Peyer's patch (tissue), 4 donors: ENCODE data around the gene EVL.

ENCODE experiments used
- CTCF ChIP-seq, 6 experiments: fragments of 450-650 bp in 4 of 6; fragments of 200-600 bp in 2 of 6; sonication (generic) in 1 of 6; IDR thresholded peaks; one replicate each; pipeline ENCODE4 v1.5.1; 2017 to 2019; ENCODE audit warnings: antibody characterized with exemption in 6 of 6, mild to moderate bottlenecking in 3 of 6, moderate library complexity in 1 of 6
- POLR2A ChIP-seq, 2 donors: fragments of 450-650 bp; IDR thresholded peaks; one replicate each; pipeline ENCODE4 v1.5.1; 2017; ENCODE audit warnings: antibody characterized with exemption in 2 of 2, mild to moderate bottlenecking in 2 of 2, moderate library complexity in 2 of 2

DNA sequence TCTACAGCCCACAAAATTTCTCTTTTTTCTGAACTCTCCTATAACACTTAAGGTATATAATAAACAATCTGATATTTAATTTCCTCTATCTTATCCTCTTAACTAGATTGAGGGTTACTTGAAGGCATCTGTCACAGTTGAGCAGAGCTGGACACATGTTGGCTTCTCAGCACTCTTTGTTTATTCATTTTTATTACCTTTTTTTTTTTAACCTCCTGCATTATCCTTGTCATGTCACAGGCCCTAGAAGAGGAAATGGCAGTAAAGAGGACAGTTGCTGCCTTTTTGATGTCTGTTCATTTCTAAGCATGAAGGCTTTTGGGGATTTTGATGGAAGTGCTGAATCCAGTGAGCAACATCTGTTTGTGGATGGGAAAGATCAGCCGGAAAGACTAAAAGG lies 32.5 kb upstream of the EVL start:
- TF ChIP-seq CTCF (IDR thresholded peaks at IDR 0.05) (no peak), POLR2A (IDR thresholded peaks at IDR 0.05) (no peak)
